Measurements from ENCODE around the gene SPIB. TPM values are rescaled to one million over a fixed set of nuclear protein-coding genes. Genes with fewer than 3 reads are reported as not detected.
"Not testable (repeated sequence)": the region's sequence is repeated elsewhere in the genome, so short reads cannot be mapped to it uniquely, and the experiment has no call there.

Gene SPIB
- total RNA-seq, 1 donor from 2014 or later, result 0.12 TPM

- Histone ChIP-seq H3K4me3 (no peak overlapping the region), H3K9me3 (no peaks in the 10 kb centered on the region), H3K27ac (no peak overlapping the region), H3K36me3 (no peaks in the 10 kb centered on the region), H3K27me3 (ENCODE audit: low read depth) (peaks cover 8% of the 10 kb centered on the region), H3K4me1 (no peaks in the 10 kb centered on the region)
- DNase-seq (no peak), ATAC-seq (no peak)
- no peak for TF ChIP-seq CTCF (IDR thresholded peaks at IDR 0.05)
- intact Hi-C loops (cut with DNase I), result no loop called here
Measured at GRCh38 chr19:50465000-50465399, 46.3 kb downstream of the SPIB start.

- TF ChIP-seq CTCF (IDR thresholded peaks at IDR 0.05), result no peak
- Histone ChIP-seq H3K9me3 (no peaks in the 10 kb centered on the region), H3K4me3 (no peak overlapping the region), H3K4me1 (no peaks in the 10 kb centered on the region), H3K36me3 (no peaks in the 10 kb centered on the region), H3K27ac (no peak overlapping the region), H3K27me3 (ENCODE audit: low read depth) (no peaks in the 10 kb centered on the region)
- ATAC-seq, result peak; percentile 83 to 89
- intact Hi-C loops (cut with DNase I), result no loop called here
- peak; percentile 79 for DNase-seq
Measured at GRCh38 chr19:50465986-50466705, 47.4 kb downstream of the SPIB start.

GRCh38 chr19:50466706-50467039 is 47.9 kb downstream of the SPIB start:
- no peaks in the 10 kb centered on the region for H3K27me3 ChIP-seq (ENCODE audit: low read depth)
- intact Hi-C loops (cut with DNase I), result no loop called here

GRCh38 chr19:50467566-50467965 is 48.8 kb downstream of the SPIB start:
- TF ChIP-seq CTCF (IDR thresholded peaks at IDR 0.05), result no peak
- ATAC-seq (no peak), DNase-seq (no peak)
- Histone ChIP-seq H3K36me3 (no peaks in the 10 kb centered on the region), H3K9me3 (no peaks in the 10 kb centered on the region), H3K27ac (no peak overlapping the region), H3K4me1 (no peaks in the 10 kb centered on the region), H3K27me3 (ENCODE audit: low read depth) (no peaks in the 10 kb centered on the region), H3K4me3 (no peak overlapping the region)
- intact Hi-C loops (cut with DNase I), result no loop called here

More at GRCh38 chr19:50466706-50467039, 47.9 kb downstream of the SPIB start:
- no peaks in the 10 kb centered on the region for H3K4me1 ChIP-seq
- no peak for TF ChIP-seq CTCF (IDR thresholded peaks at IDR 0.05)
- ATAC-seq (no peak), DNase-seq (no peak)
- H3K36me3 ChIP-seq, result no peaks in the 10 kb centered on the region
- H3K9me3 ChIP-seq, result no peaks in the 10 kb centered on the region
- H3K4me3 ChIP-seq, result no peak overlapping the region
- H3K27ac ChIP-seq, result no peak overlapping the region

- Histone ChIP-seq H3K4me3 (no peak overlapping the region), H3K27me3 (ENCODE audit: low read depth) (no peaks in the 10 kb centered on the region), H3K4me1 (no peaks in the 10 kb centered on the region), H3K27ac (no peak overlapping the region), H3K9me3 (no peaks in the 10 kb centered on the region), H3K36me3 (no peaks in the 10 kb centered on the region)
- TF ChIP-seq CTCF (IDR thresholded peaks at IDR 0.05), result no peak
- intact Hi-C loops (cut with DNase I), result no loop called here
- ATAC-seq (no peak), DNase-seq (no peak)
Measured at GRCh38 chr19:50468818-50469217, 50.1 kb downstream of the SPIB start.

GRCh38 chr19:50473336-50473735 is 54.6 kb downstream of the SPIB start:
- peaks cover 15% of the 10 kb centered on the region for H3K4me1 ChIP-seq
- H3K4me3 ChIP-seq, result not testable (repeated sequence)

More at GRCh38 chr19:50473336-50473735, 54.6 kb downstream of the SPIB start:
- DNase-seq; H3K27ac ChIP-seq; H3K36me3 ChIP-seq; H3K27me3 ChIP-seq (ENCODE audit: low read depth); ATAC-seq; intact Hi-C loops (cut with DNase I); H3K9me3 ChIP-seq: not testable (repeated sequence)
